Measurements from ENCODE around the gene DISC1.

DISC1 gene

DNA sequence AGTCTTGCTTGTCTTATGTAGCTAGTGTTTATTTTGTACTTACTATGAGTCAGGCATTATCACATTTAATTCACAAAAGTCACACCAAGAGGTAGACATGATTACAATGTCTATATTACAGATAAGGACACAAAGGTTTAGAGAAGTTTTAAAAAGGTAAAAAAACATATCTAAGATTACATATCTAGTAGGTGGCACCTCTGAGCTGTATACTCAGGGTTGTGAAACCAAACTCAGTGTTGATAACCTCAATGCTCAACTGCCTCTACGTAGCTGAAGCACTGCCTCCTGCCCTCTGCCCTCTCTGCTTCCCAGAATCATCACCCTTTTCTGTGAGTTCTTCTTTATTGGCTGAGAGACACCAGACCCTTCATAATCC, 431.3 kb downstream of the DISC1 start:
- Histone ChIP-seq H3K27me3 (ENCODE audit: control insufficient read depth in 5 of 5, insufficient read depth in 4 of 5, low read length in 5 of 5) (no peaks in the 10 kb centered on the region), H3K27ac (ENCODE audit: low read depth, low read length) (no peak overlapping the region), H3K4me1 (ENCODE audit: control insufficient read depth in 5 of 5, insufficient read depth in 5 of 5, low read length in 5 of 5) (no peaks in the 10 kb centered on the region), H3K4me3 (ENCODE audit: low read depth in 1 of 5, low read length in 5 of 5) (no peak overlapping the region), H3K9ac (ENCODE audit: low read length in 5 of 5) (no peak overlapping the region), H3K9me3 (ENCODE audit: control insufficient read depth in 5 of 5, low read length in 5 of 5) (peaks cover 0 to 3% (median 0%) of the 10 kb centered on the region in 5 donors), H3K36me3 (ENCODE audit: control insufficient read depth in 5 of 5, insufficient read depth in 5 of 5, low read length in 5 of 5) (no peaks in the 10 kb centered on the region)

DNA sequence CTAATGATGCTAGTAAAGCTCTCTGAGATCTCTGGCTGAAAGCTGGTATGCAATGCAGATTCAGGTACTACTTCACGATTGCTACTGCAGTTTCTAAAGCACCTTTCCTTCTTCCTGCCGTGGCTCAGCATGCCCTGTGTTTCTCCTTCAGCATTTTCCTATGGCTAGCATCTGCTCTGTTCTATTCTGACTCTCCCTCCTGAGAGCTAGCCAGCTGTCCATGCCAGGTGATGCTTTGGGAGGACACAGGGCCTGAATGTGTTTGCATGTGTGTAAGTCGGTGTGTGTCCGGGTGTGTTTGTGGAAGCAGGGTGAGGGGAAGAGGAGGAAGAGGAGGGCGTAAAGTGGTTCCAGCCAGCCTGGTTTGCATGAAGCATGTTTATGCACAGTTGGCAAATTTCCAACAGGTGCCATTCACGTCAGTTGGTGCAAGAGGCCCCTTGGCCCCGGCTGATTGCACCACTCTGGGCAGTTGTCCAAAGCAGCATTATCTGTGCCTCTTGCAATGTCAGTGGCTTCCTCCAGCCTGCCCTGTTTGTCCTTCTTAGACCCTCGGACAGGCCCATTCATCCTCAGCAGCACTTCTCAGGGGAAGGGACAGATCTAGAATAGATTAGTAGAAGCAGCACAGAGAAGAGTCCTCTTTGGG, 433.3 kb downstream of the DISC1 start:
- Histone ChIP-seq H3K9ac (ENCODE audit: low read length in 5 of 5) (no peak overlapping the region), H3K27me3 (ENCODE audit: control insufficient read depth in 5 of 5, insufficient read depth in 4 of 5, low read length in 5 of 5) (no peaks in the 10 kb centered on the region), H3K36me3 (ENCODE audit: control insufficient read depth in 5 of 5, insufficient read depth in 5 of 5, low read length in 5 of 5) (no peaks in the 10 kb centered on the region), H3K4me1 (ENCODE audit: control insufficient read depth in 5 of 5, insufficient read depth in 5 of 5, low read length in 5 of 5) (no peaks in the 10 kb centered on the region), H3K4me3 (ENCODE audit: low read depth in 1 of 5, low read length in 5 of 5) (no peak overlapping the region), H3K27ac (ENCODE audit: low read depth, low read length) (no peak overlapping the region), H3K9me3 (ENCODE audit: control insufficient read depth in 5 of 5, low read length in 5 of 5) (no peaks in the 10 kb centered on the region)

DNA sequence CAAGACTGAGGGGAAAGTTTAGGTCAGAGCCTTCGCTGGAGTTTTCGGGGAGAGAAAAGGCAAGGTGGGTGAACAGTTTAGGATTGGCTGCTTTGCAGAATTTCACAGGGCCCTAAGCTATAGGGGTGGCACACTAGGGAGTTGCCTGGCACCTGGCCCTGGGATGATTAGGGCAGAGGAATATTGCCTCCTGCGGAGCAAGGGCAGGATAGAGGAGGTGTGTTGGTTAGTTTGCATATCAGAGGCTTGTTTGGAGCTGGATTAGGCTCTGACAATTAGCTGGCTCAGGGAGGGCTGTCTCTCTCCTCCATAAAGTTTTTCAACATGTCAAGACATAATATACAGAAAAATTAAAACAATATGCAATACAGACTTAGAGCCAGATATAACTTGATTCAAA, 436.4 kb downstream of the DISC1 start:
- no peak overlapping the region for H3K9ac ChIP-seq (ENCODE audit: low read length in 5 of 5)

DNA sequence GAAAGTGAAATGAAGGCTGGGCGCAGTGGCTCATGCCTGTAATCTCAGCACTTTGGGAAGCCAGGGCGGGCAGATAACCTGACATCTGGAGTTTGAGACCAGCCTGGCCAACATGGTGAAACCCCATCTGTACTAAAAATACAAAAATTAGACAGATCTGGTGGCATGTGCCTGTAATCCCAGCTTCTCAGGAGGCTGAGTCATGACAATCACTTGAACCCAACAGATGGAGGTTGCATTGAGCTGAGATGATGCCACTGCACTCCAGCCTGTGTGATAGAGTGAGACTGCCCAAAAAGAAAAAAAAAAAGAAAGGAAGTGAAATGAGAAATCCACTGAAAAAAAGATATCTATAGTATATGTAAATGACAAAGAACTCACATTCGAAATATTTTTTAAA, 439.9 kb downstream of the DISC1 start:
- no peak overlapping the region for H3K4me3 ChIP-seq (ENCODE audit: low read depth in 1 of 5, low read length in 5 of 5)
- H3K9me3 ChIP-seq (ENCODE audit: control insufficient read depth in 5 of 5, low read length in 5 of 5), result no peaks in the 10 kb centered on the region
- H3K36me3 ChIP-seq (ENCODE audit: control insufficient read depth in 5 of 5, insufficient read depth in 5 of 5, low read length in 5 of 5), result no peaks in the 10 kb centered on the region
- no peak overlapping the region for H3K27ac ChIP-seq (ENCODE audit: low read depth, low read length)
- no peaks in the 10 kb centered on the region for H3K27me3 ChIP-seq (ENCODE audit: control insufficient read depth in 5 of 5, insufficient read depth in 4 of 5, low read length in 5 of 5)
- no peaks in the 10 kb centered on the region for H3K4me1 ChIP-seq (ENCODE audit: control insufficient read depth in 5 of 5, insufficient read depth in 5 of 5, low read length in 5 of 5)
- H3K9ac ChIP-seq (ENCODE audit: low read length in 5 of 5), result no peak overlapping the region

More for the DNA sequence above, 436.4 kb downstream of the DISC1 start:
- no peaks in the 10 kb centered on the region for H3K4me1 ChIP-seq (ENCODE audit: control insufficient read depth in 5 of 5, insufficient read depth in 5 of 5, low read length in 5 of 5)
- no peaks in the 10 kb centered on the region for H3K27me3 ChIP-seq (ENCODE audit: control insufficient read depth in 5 of 5, insufficient read depth in 4 of 5, low read length in 5 of 5)
- no peak overlapping the region for H3K4me3 ChIP-seq (ENCODE audit: low read depth in 1 of 5, low read length in 5 of 5)
- H3K27ac ChIP-seq (ENCODE audit: low read depth, low read length), result no peak overlapping the region
- H3K36me3 ChIP-seq (ENCODE audit: control insufficient read depth in 5 of 5, insufficient read depth in 5 of 5, low read length in 5 of 5), result no peaks in the 10 kb centered on the region
- H3K9me3 ChIP-seq (ENCODE audit: control insufficient read depth in 5 of 5, low read length in 5 of 5), result no peaks in the 10 kb centered on the region

DNA sequence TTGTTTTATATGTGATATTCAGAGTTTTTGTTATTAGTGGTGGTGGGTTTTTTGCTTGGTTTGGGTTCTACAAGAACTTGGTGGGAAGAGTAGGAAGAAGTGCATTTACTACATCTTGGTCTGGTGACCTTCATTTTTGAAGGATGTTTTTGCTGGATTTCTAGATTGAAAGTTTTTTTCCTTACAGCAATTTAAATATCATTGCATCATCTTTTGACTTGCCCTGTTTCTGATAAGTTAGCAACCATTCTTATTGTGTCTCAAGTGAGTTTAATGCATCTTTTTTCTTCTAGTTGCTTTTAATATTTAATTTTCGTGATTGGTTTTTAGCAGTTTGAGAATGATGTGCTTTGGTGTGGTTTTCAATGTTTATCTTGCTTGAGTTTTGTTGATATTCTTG, 447.7 kb downstream of the DISC1 start:
- H3K9me3 ChIP-seq (ENCODE audit: control insufficient read depth in 5 of 5, low read length in 5 of 5), result no peaks in the 10 kb centered on the region

DNA sequence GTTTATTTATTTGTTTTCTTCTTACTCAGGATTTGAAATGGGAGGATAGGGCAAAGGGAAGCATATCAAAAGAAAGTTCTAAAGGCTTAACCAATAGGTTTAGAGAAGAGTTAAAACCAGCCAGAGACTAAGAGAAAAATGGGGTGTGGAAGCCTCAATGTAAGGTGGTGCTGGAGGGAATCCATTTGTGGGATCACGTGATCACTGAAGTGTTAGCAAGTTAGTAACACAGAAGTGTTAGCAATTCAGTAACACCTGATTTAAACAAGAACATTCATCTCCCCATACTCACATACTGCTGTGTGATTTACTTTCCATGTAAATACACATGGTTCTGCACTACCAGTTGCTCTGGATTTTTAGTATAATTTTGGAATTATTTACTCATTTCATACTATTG, 451.2 kb downstream of the DISC1 start:
- Histone ChIP-seq H3K9ac (ENCODE audit: low read length in 5 of 5) (no peak overlapping the region), H3K4me1 (ENCODE audit: control insufficient read depth in 5 of 5, insufficient read depth in 5 of 5, low read length in 5 of 5) (no peaks in the 10 kb centered on the region)

More for the DNA sequence above, 447.7 kb downstream of the DISC1 start:
- Histone ChIP-seq H3K27me3 (ENCODE audit: control insufficient read depth in 5 of 5, insufficient read depth in 4 of 5, low read length in 5 of 5) (no peaks in the 10 kb centered on the region), H3K36me3 (ENCODE audit: control insufficient read depth in 5 of 5, insufficient read depth in 5 of 5, low read length in 5 of 5) (no peaks in the 10 kb centered on the region), H3K4me3 (ENCODE audit: low read depth in 1 of 5, low read length in 5 of 5) (no peak overlapping the region), H3K27ac (ENCODE audit: low read depth, low read length) (no peak overlapping the region), H3K4me1 (ENCODE audit: control insufficient read depth in 5 of 5, insufficient read depth in 5 of 5, low read length in 5 of 5) (no peaks in the 10 kb centered on the region), H3K9ac (ENCODE audit: low read length in 5 of 5) (no peak overlapping the region)

DNA sequence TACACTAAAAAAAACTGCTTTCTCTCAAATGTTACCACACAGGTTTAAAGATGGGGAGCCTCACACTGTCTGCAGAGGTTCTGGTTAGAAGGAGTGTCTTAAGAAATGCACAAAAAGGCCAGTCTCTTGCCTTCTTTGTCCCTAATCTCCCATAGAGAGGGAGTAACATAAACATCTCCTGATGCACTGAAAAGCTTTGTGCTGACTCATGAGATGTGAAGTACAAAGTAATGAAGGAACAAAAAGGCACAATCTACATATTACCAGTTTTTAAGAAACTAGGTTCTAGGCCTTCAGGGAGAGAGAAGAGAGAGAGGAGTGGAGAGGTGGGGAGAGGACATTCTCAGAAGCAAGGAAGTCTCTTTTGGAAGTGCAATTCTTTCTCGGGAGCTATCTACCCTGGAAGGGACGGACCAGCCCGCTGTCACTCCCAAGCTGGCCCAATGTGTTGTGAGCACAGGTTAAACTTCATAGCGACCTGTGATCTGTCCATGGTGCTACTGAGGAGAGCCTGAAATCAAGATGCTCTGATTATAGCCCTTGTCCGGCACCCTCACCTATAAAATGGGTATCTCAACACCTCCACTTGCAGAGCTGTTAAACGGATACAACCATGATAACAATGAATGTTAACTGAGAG, 458.1 kb downstream of the DISC1 start:
- Histone ChIP-seq H3K27ac (ENCODE audit: low read depth, low read length) (no peak overlapping the region), H3K4me1 (ENCODE audit: control insufficient read depth in 5 of 5, insufficient read depth in 5 of 5, low read length in 5 of 5) (no peaks in the 10 kb centered on the region), H3K36me3 (ENCODE audit: control insufficient read depth in 5 of 5, insufficient read depth in 5 of 5, low read length in 5 of 5) (no peaks in the 10 kb centered on the region), H3K9ac (ENCODE audit: low read length in 5 of 5) (no peak overlapping the region), H3K27me3 (ENCODE audit: control insufficient read depth in 5 of 5, insufficient read depth in 4 of 5, low read length in 5 of 5) (peaks cover 0 to 2% (median 0%) of the 10 kb centered on the region in 5 donors), H3K4me3 (ENCODE audit: low read depth in 1 of 5, low read length in 5 of 5) (no peak overlapping the region), H3K9me3 (ENCODE audit: control insufficient read depth in 5 of 5, low read length in 5 of 5) (peaks cover 0 to 2% (median 0%) of the 10 kb centered on the region in 5 donors)

More for the DNA sequence above, 451.2 kb downstream of the DISC1 start:
- no peaks in the 10 kb centered on the region for H3K27me3 ChIP-seq (ENCODE audit: control insufficient read depth in 5 of 5, insufficient read depth in 4 of 5, low read length in 5 of 5)
- no peak overlapping the region for H3K27ac ChIP-seq (ENCODE audit: low read depth, low read length)
- H3K4me3 ChIP-seq (ENCODE audit: low read depth in 1 of 5, low read length in 5 of 5), result no peak overlapping the region
- H3K36me3 ChIP-seq (ENCODE audit: control insufficient read depth in 5 of 5, insufficient read depth in 5 of 5, low read length in 5 of 5), result no peaks in the 10 kb centered on the region
- H3K9me3 ChIP-seq (ENCODE audit: control insufficient read depth in 5 of 5, low read length in 5 of 5), result no peaks in the 10 kb centered on the region

DNA sequence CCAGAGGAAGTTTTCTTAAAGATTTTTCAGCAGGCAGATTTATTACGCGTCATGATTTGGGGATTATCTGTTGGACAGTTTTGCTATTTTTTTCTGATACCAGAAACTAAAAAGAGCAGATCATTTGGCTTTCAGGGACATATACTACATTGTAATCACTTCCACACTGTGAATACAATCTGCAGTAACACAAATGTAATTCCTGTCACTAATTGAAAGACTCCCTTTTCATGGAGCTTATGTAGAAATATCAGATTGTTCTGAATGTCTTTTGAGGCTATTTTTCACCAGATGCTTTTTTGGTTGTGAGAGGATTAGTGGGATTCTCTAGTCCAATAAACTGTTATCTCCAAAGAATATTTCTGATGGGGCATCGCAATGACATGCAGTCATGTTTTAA, 464.2 kb downstream of the DISC1 start:
- H3K27ac ChIP-seq (ENCODE audit: low read depth, low read length), result no peak overlapping the region
- no peak overlapping the region for H3K9ac ChIP-seq (ENCODE audit: low read length in 5 of 5)
- no peak overlapping the region for H3K4me3 ChIP-seq (ENCODE audit: low read depth in 1 of 5, low read length in 5 of 5)
- H3K9me3 ChIP-seq (ENCODE audit: control insufficient read depth in 5 of 5, low read length in 5 of 5), result no peaks in the 10 kb centered on the region
- H3K4me1 ChIP-seq (ENCODE audit: control insufficient read depth in 5 of 5, insufficient read depth in 5 of 5, low read length in 5 of 5), result no peaks in the 10 kb centered on the region
- H3K27me3 ChIP-seq (ENCODE audit: control insufficient read depth in 5 of 5, insufficient read depth in 4 of 5, low read length in 5 of 5), result peaks cover 0 to 2% (median 0%) of the 10 kb centered on the region in 5 donors
- no peaks in the 10 kb centered on the region for H3K36me3 ChIP-seq (ENCODE audit: control insufficient read depth in 5 of 5, insufficient read depth in 5 of 5, low read length in 5 of 5)

Measured in subcutaneous abdominal adipose tissue (tissue), 5 donors.